PC-3 (cell line): ENCODE results near the gene RBBP5. TPM values are rescaled to one million over a fixed set of nuclear protein-coding genes. Genes with fewer than 3 reads are reported as not detected.

Experiments
- ATAC-seq: fragments of 200-7000 bp; cut with Tn5 transposase; 2 replicates; pipeline ENCODE4 v1.9.1; 2020; ENCODE audit warnings: mild to moderate bottlenecking, moderate library complexity
- BruUV-seq: library from RNA; stranded (reverse); fragments of 400-500 nt; replicated peaks from 2 replicates; lab custom pipeline; 2021; lab: Mats Ljungman, UMichigan
- CTCF ChIA-PET: fragments of 300-600 bp; sonication (Branson Sonifier 250); formaldehyde crosslinking; loops from one replicate; lab custom pipeline; 2022; ENCODE audit warnings: antibody characterized with exemption; lab: Charles Lee
- POLR2A ChIA-PET: fragments of 300-600 bp; sonication (Branson Sonifier 250); formaldehyde crosslinking; loops from one replicate; lab custom pipeline; 2022; ENCODE audit warnings: antibody characterized with exemption; ENCODE audit not compliant: unreplicated experiment; lab: Charles Lee
- DNase-seq: peaks from one replicate; pipeline ENCODE4 v3.0.0-alpha.2; 2015
- H2AFZ ChIP-seq: fragments of 300-600 bp; sonication (generic); 2 replicates; pipeline ENCODE4 v1.6.0; 2016; ENCODE audit warnings: antibody characterized with exemption, low read length
- H3F3A ChIP-seq: fragments of 300-600 bp; sonication (generic); one replicate; pipeline ENCODE4 v1.6.0; 2017; ENCODE audit warnings: antibody characterized with exemption, low read length, control low read depth, mild to moderate bottlenecking; ENCODE audit not compliant: unreplicated experiment
- H3K27ac ChIP-seq: fragments of 300-600 bp; sonication (generic); 2 replicates; pipeline ENCODE4 v1.5.1; 2016; ENCODE audit warnings: mild to moderate bottlenecking, low read length
- H3K27me3 ChIP-seq: fragments of 300-600 bp; sonication (generic); 2 replicates; pipeline ENCODE4 v1.6.1; 2016; ENCODE audit warnings: low read length, mixed read lengths
- H3K36me3 ChIP-seq: fragments of 300-600 bp; sonication (generic); 2 replicates; pipeline ENCODE4 v1.6.1; 2016; ENCODE audit warnings: low read depth, mixed run types, low read length, mixed read lengths
- H3K4me1 ChIP-seq: fragments of 300-600 bp; sonication (generic); 2 replicates; pipeline ENCODE4 v1.5.1; 2016; ENCODE audit warnings: low read length; ENCODE audit not compliant: insufficient read depth
- H3K4me2 ChIP-seq: fragments of 300-600 bp; sonication (generic); 2 replicates; pipeline ENCODE4 v1.6.0; 2016; ENCODE audit warnings: low read length
- H3K4me3 ChIP-seq: fragments of 300-600 bp; sonication (generic); 2 replicates; pipeline ENCODE4 v1.5.1; 2016; ENCODE audit warnings: mild to moderate bottlenecking, low read length, mixed read lengths
- H3K79me2 ChIP-seq: fragments of 300-600 bp; sonication (generic); 2 replicates; pipeline ENCODE4 v1.6.1; 2017; ENCODE audit warnings: low read length, mixed read lengths
- H3K9ac ChIP-seq: fragments of 300-600 bp; sonication (generic); 2 replicates; pipeline ENCODE4 v1.6.0; 2016; ENCODE audit warnings: mild to moderate bottlenecking, low read length
- H3K9me2 ChIP-seq: fragments of 300-600 bp; sonication (generic); replicated peaks from 2 replicates; pipeline ENCODE4 v1.6.1; 2016; ENCODE audit warnings: mixed run types, low read length, mixed read lengths
- H3K9me3 ChIP-seq: fragments of 300-600 bp; sonication (generic); 2 replicates; pipeline ENCODE4 v1.6.1; 2016; ENCODE audit warnings: low read length, mixed read lengths
- H4K20me1 ChIP-seq: fragments of 300-600 bp; sonication (generic); 2 replicates; pipeline ENCODE4 v1.6.1; 2016; ENCODE audit warnings: low read length, mixed read lengths
- CTCF ChIP-seq: fragments of 300-600 bp; sonication (generic); conservative IDR thresholded peaks from 2 replicates; pipeline ENCODE4 v1.5.1; 2017; ENCODE audit warnings: antibody characterized with exemption, low read depth, mild to moderate bottlenecking, low read length
- EZH2 ChIP-seq: fragments of 300-600 bp; sonication (generic); IDR thresholded peaks from one replicate; pipeline ENCODE4 v1.6.1; 2017; ENCODE audit warnings: antibody characterized with exemption, mild to moderate bottlenecking, low read length; ENCODE audit not compliant: unreplicated experiment
- EZH2phosphoT487 ChIP-seq: fragments of 300-600 bp; sonication (generic); IDR thresholded peaks from 2 replicates; pipeline ENCODE4 v1.6.1; 2018; ENCODE audit warnings: mild to moderate bottlenecking, antibody characterized with exemption, low read length, borderline replicate concordance
- intact Hi-C: fragments of 100-400 bp; cut with micrococcal nuclease; formaldehyde crosslinking; loops from 2 replicates; pipeline ENCODE4 v1.9.0; 2023
- total RNA-seq: library from RNA; depleted of rRNA; stranded (reverse); fragments of >200 nt; gene quantifications from 2 replicates; pipeline ENCODE4 v1.2.3, GENCODE V29; 2014

Gene RBBP5
- total RNA-seq, 1 experiment from 2014 or later, result 41.7 TPM

GRCh38 chr1:205129447-205130029 is 7.8 kb upstream of the RBBP5 start:
- DNase-seq, result no peak
- Histone ChIP-seq H3K79me2 (no peaks in the 10 kb centered on the region), H3K4me1 (no peaks in the 10 kb centered on the region), H3K27ac (no peak overlapping the region), H4K20me1 (no peaks in the 10 kb centered on the region), H3K4me2 (no peak overlapping the region), H3K36me3 (no peaks in the 10 kb centered on the region), H3F3A (no peaks in the 10 kb centered on the region), H3K9me2 (no peaks in the 10 kb centered on the region), H3K27me3 (no peaks in the 10 kb centered on the region), H3K9ac (no peak overlapping the region), H3K4me3 (no peak overlapping the region), H3K9me3 (no peaks in the 10 kb centered on the region), H2AFZ (no peak overlapping the region)
- no peak for ATAC-seq
- TF ChIP-seq EZH2 (no peak), CTCF (no peak), EZH2phosphoT487 (no peak)
- ChIA-PET POLR2A (no interaction called here), CTCF (no interaction called here)
- intact Hi-C loops, result no loop called here
- BruUV-seq, result no TSS peak

GRCh38 chr1:205128050-205128449 is 6.3 kb upstream of the RBBP5 start:
- no peaks in the 10 kb centered on the region for H3K9me3 ChIP-seq
- H3K9ac ChIP-seq, result no peak overlapping the region
- DNase-seq, result no peak
- no peaks in the 10 kb centered on the region for H3K27me3 ChIP-seq
- H3K27ac ChIP-seq, result no peak overlapping the region
- no TSS peak for BruUV-seq
- no peaks in the 10 kb centered on the region for H3K9me2 ChIP-seq
- intact Hi-C loops, result no loop called here
- no peak for TF ChIP-seq EZH2
- no peak for TF ChIP-seq EZH2phosphoT487
- no peak for TF ChIP-seq CTCF
- H3F3A ChIP-seq, result no peaks in the 10 kb centered on the region
- ATAC-seq, result no peak
- H3K36me3 ChIP-seq, result no peaks in the 10 kb centered on the region
- peaks cover 1% of the 10 kb centered on the region; the same call in 1 of the 2 replicates for H3K4me1 ChIP-seq
- H2AFZ ChIP-seq, result no peak overlapping the region
- no peak overlapping the region for H3K4me3 ChIP-seq
- POLR2A ChIA-PET, result no interaction called here
- no peaks in the 10 kb centered on the region for H4K20me1 ChIP-seq
- no peak overlapping the region for H3K4me2 ChIP-seq
- CTCF ChIA-PET, result no interaction called here
- no peaks in the 10 kb centered on the region for H3K79me2 ChIP-seq

GRCh38 chr1:205127646-205128045 is 5.9 kb upstream of the RBBP5 start:
- Histone ChIP-seq H3F3A (no peaks in the 10 kb centered on the region), H3K4me3 (no peak overlapping the region), H3K36me3 (no peaks in the 10 kb centered on the region), H3K27me3 (no peaks in the 10 kb centered on the region), H3K27ac (no peak overlapping the region), H2AFZ (no peak overlapping the region), H4K20me1 (no peaks in the 10 kb centered on the region), H3K4me2 (no peak overlapping the region), H3K4me1 (peaks cover 5% of the 10 kb centered on the region; the same call in 1 of the 2 replicates), H3K79me2 (no peaks in the 10 kb centered on the region), H3K9me2 (no peaks in the 10 kb centered on the region), H3K9me3 (no peaks in the 10 kb centered on the region), H3K9ac (no peak overlapping the region)
- CTCF ChIA-PET, result no interaction called here
- DNase-seq (no peak), ATAC-seq (no peak)
- TF ChIP-seq EZH2phosphoT487 (no peak), EZH2 (no peak), CTCF (no peak)
- no TSS peak for BruUV-seq
- POLR2A ChIA-PET, result no interaction called here
- intact Hi-C loops, result no loop called here
